Endothelial cell of umbilical vein (primary cell): Measurements from ENCODE around the gene ATP6V0A4. TPM values are rescaled to one million over a fixed set of nuclear protein-coding genes. Genes with fewer than 3 reads are reported as not detected.

Source experiments
- BruUV-seq: library from RNA; stranded (reverse); fragments of 400-500 nt; replicated peaks from 2 replicates; lab custom pipeline; 2021; lab: Mats Ljungman, UMichigan
- CTCF ChIA-PET: fragments of 300-600, 350-600 bp; sonication (Branson Sonifier 250); formaldehyde crosslinking; loops from one replicate; lab custom pipeline; 2021; ENCODE audit warnings: antibody characterized with exemption, inconsistent platforms; lab: Charles Lee
- POLR2A ChIA-PET: fragments of 300-600, 350-600 bp; sonication (Branson Sonifier 250); formaldehyde crosslinking; loops from one replicate; lab custom pipeline; 2021; ENCODE audit warnings: antibody characterized with exemption, inconsistent platforms; lab: Charles Lee
- DNase-seq: peaks from one replicate; pipeline ENCODE4 v3.0.0-alpha.2; 2011; ENCODE audit warnings: low read depth, low spot score
- FAIRE-seq: peaks from 2 replicates; lab custom pipeline; 2011; peaks lifted over from hg19 to GRCh38; lab: Jason Lieb, UNC
- H2AFZ ChIP-seq: 2 replicates; pipeline ENCODE4 v1.6.0; 2012; ENCODE audit warnings: low read depth, low read length, control low read depth, inconsistent platforms
- H3K27ac ChIP-seq: 2 replicates; pipeline ENCODE4 v1.5.1; 2011; ENCODE audit warnings: low read depth, mild to moderate bottlenecking, control low read depth, low read length, moderate library complexity; ENCODE audit not compliant: insufficient read depth
- H3K27me3 ChIP-seq, 2 experiments: 2 replicates each; pipeline versions ENCODE4 v1.6.0 to v1.6.1; 2011; ENCODE audit warnings: low read length in 2 of 2, mixed read lengths in 1 of 2; ENCODE audit not compliant: control insufficient read depth in 2 of 2, insufficient read depth in 2 of 2
- H3K36me3 ChIP-seq, 2 experiments: 2 replicates in 1 of 2; 3 replicates in 1 of 2; pipeline ENCODE4 v1.5.1; 2011; ENCODE audit warnings: low read length in 2 of 2, mild to moderate bottlenecking in 1 of 2, moderate library complexity in 1 of 2; ENCODE audit not compliant: control insufficient read depth in 2 of 2, insufficient read depth in 2 of 2; ENCODE audit errors: extremely low read depth in 1 of 2
- H3K4me1 ChIP-seq: 3 replicates; pipeline ENCODE4 v1.5.1; 2011; ENCODE audit warnings: mild to moderate bottlenecking, low read length; ENCODE audit not compliant: control insufficient read depth, insufficient read depth; ENCODE audit errors: extremely low read depth
- H3K4me2 ChIP-seq: 2 replicates; pipeline ENCODE4 v1.6.1; 2011; ENCODE audit warnings: low read length, control low read depth, mixed read lengths; ENCODE audit not compliant: insufficient read depth
- H3K4me3 ChIP-seq, 3 experiments: fragments of 200-600 bp in 1 of 3; sonication (generic), shearing (Covaris generic) in 1 of 3; replicated peaks in 1 of 3; 2 replicates each; pipeline ENCODE4 v1.5.1; 2011 to 2016; ENCODE audit warnings: control low read depth in 3 of 3, low read length in 3 of 3, mild to moderate bottlenecking in 2 of 3, inconsistent platforms in 1 of 3, low read depth in 1 of 3, moderate library complexity in 1 of 3; ENCODE audit not compliant: insufficient read depth in 1 of 3
- H3K79me2 ChIP-seq: 2 replicates; pipeline ENCODE4 v1.6.0; 2012; ENCODE audit warnings: low read length, inconsistent platforms; ENCODE audit not compliant: control insufficient read depth, insufficient read depth
- H3K9ac ChIP-seq: replicated peaks from 2 replicates; pipeline ENCODE3; 2011; ENCODE audit warnings: low read length, control low read depth; ENCODE audit not compliant: insufficient read depth; ENCODE audit errors: extremely low read depth
- H3K9me1 ChIP-seq: replicated peaks from 3 replicates; pipeline ENCODE4 v1.6.0; 2011; ENCODE audit warnings: mild to moderate bottlenecking, low read length; ENCODE audit not compliant: control insufficient read depth, insufficient read depth; ENCODE audit errors: extremely low read depth
- H3K9me3 ChIP-seq: replicated peaks from 2 replicates; pipeline ENCODE4 v1.5.1; 2012; ENCODE audit warnings: low read length, inconsistent platforms; ENCODE audit not compliant: control insufficient read depth, insufficient read depth
- H4K20me1 ChIP-seq: replicated peaks from 2 replicates; pipeline ENCODE3; 2011; ENCODE audit warnings: mild to moderate bottlenecking, low read length; ENCODE audit not compliant: control insufficient read depth, insufficient read depth; ENCODE audit errors: extremely low read depth
- CTCF ChIP-seq, 2 donors: IDR thresholded peaks; 1 replicate in 1 of 2; 2 replicates in 1 of 2; pipeline ENCODE4 v1.5.1; 2011; ENCODE audit warnings: low read length in 2 of 2, mild to moderate bottlenecking in 2 of 2, moderate library complexity in 2 of 2, control low read depth in 1 of 2, inconsistent platforms in 1 of 2, low read depth in 1 of 2; ENCODE audit not compliant: insufficient read depth in 1 of 2; ENCODE audit errors: extremely low read depth in 1 of 2
- EZH2 ChIP-seq: IDR thresholded peaks from 2 replicates; pipeline ENCODE4 v1.6.1; 2012; ENCODE audit warnings: borderline replicate concordance, low read depth, mild to moderate bottlenecking, moderate library complexity, low read length, inconsistent platforms; ENCODE audit not compliant: severe bottlenecking
- FOS ChIP-seq: IDR thresholded peaks from 2 replicates; pipeline ENCODE4 v1.6.1; 2011; ENCODE audit warnings: mild to moderate bottlenecking, low read length, moderate library complexity, borderline replicate concordance; ENCODE audit not compliant: insufficient read depth
- GATA2 ChIP-seq: IDR thresholded peaks from 2 replicates; pipeline ENCODE4 v1.7.0; 2011; ENCODE audit warnings: low read depth, mild to moderate bottlenecking, moderate library complexity, mixed read lengths, low read length; ENCODE audit not compliant: insufficient read length, insufficient read depth
- JUN ChIP-seq: IDR thresholded peaks from 2 replicates; pipeline ENCODE4 v1.6.1; 2011; ENCODE audit warnings: borderline replicate concordance, low read depth; ENCODE audit not compliant: insufficient read length, insufficient read depth
- MAX ChIP-seq: IDR thresholded peaks from 2 replicates; pipeline ENCODE4 v1.6.1; 2011; ENCODE audit not compliant: insufficient read depth, insufficient read length
- MYC ChIP-seq: IDR thresholded peaks from one replicate; pipeline ENCODE4 v1.6.1; 2011; ENCODE audit warnings: mild to moderate bottlenecking, low read depth, low read length
- POLR2A ChIP-seq: IDR thresholded peaks from 2 replicates; pipeline ENCODE4 v1.6.1; 2012; ENCODE audit warnings: low read depth, mild to moderate bottlenecking, control low read depth, low read length
- POLR2AphosphoS5 ChIP-seq: IDR thresholded peaks from 2 replicates; pipeline ENCODE4 v1.6.1; 2012; ENCODE audit warnings: low read depth, mild to moderate bottlenecking, control low read depth, low read length, moderate library complexity; ENCODE audit not compliant: insufficient read depth
- dilution Hi-C: fragments of 300-500 bp; cut with MboI; formaldehyde crosslinking; loops from one replicate; pipeline ENCODE4 v1.15.0; 2019; ENCODE audit warnings: low sequenced_read_pairs; ENCODE audit not compliant: extremely low pct_ligation_motif_present
- intact Hi-C: fragments of 100-400 bp; cut with micrococcal nuclease; formaldehyde crosslinking; loops from one replicate; pipeline ENCODE4 v1.10.0; 2022
- polyA plus RNA-seq, 4 experiments: library from polyadenylated mRNA; depleted of rRNA in 3 of 4; stranded (reverse) in 3 of 4; unstranded in 1 of 4; fragments of >200 nt; gene quantifications; 2 replicates each; pipeline versions ENCODE4 v1.2.1 to v1.2.3, GENCODE V29; 2011 to 2012; ENCODE audit warnings: missing spikeins in 1 of 4
- total RNA-seq: library from RNA; stranded (reverse); gene quantifications from 2 replicates; pipeline ENCODE4 v1.2.3, GENCODE V29; 2021

The ATP6V0A4 gene
- total and polyA plus RNA-seq, 2 donors (not counting 3 experiments of a cell fraction or from before 2014, with no cell fraction given): 0.07 to 0.24 TPM

- intact Hi-C loops (no loop called here), dilution Hi-C loops (no loop called here)
- Histone ChIP-seq H3K27ac (no peak overlapping the region), H3K79me2 (no peaks in the 10 kb centered on the region), H3K36me3 (no peaks in the 10 kb centered on the region), H3K9me3 (no peaks in the 10 kb centered on the region), H3K4me1 (no peaks in the 10 kb centered on the region), H2AFZ (no peak overlapping the region), H3K4me2 (no peak overlapping the region), H3K9ac (no peak overlapping the region), H3K27me3 (peaks cover 2 to 3% of the 10 kb centered on the region in 2 experiments), H3K9me1 (no peaks in the 10 kb centered on the region), H4K20me1 (no peaks in the 10 kb centered on the region), H3K4me3 (peak overlapping the region in 1 of 3 experiments; percentile 7)
- ChIA-PET CTCF (interaction anchor here (0.6 kb wide), 1 partner anchor 253 kb away, joined by 3 read pairs; no protein-coding TSS in a partner anchor), POLR2A (no interaction called here)
- no peak for FAIRE-seq
- TF ChIP-seq CTCF (IDR thresholded peaks at IDR 0.05; ENCODE audit: extremely low read depth in 1 of 2, insufficient read depth in 1 of 2, low read depth in 1 of 2, low read length in 2 of 2) (no peak), FOS (no peak), JUN (no peak), EZH2 (no peak), MYC (no peak), POLR2A (no peak), MAX (no peak), POLR2AphosphoS5 (no peak), GATA2 (no peak)
- peak; percentile 3 for DNase-seq
- BruUV-seq: no TSS peak
Observed at GRCh38 chr7:138663725-138664710, 134.0 kb downstream of the ATP6V0A4 start.
